GM18861 (cell line): ENCODE measurements around the gene MAP3K12.
"Not testable (repeated sequence)": the region's sequence is repeated elsewhere in the genome, so short reads cannot be mapped to it uniquely, and the experiment has no call there.

Experiments used
- ATAC-seq: cut with Tn5 transposase; IDR thresholded peaks from one replicate; pipeline ENCODE4 v1.9.1; 2021; ENCODE audit not compliant: unreplicated experiment

MAP3K12 gene

GRCh38 chr12:53493610-53494391, 5.5 kb downstream of the MAP3K12 start:
- no peak for ATAC-seq

- peak; percentile 73 for ATAC-seq
Observed at GRCh38 chr12:53492830-53493609, 6.2 kb downstream of the MAP3K12 start.

GRCh38 chr12:53492188-53492587, 7.1 kb downstream of the MAP3K12 start:
- no peak for ATAC-seq

GRCh38 chr12:53489242-53489864, 9.9 kb downstream of the MAP3K12 start:
- ATAC-seq: no peak

GRCh38 chr12:53486736-53487487, 12.3 kb downstream of the MAP3K12 start:
- ATAC-seq: no peak

- ATAC-seq: no peak
Observed at GRCh38 chr12:53485955-53486735, 13.1 kb downstream of the MAP3K12 start.

GRCh38 chr12:53484686-53485575, 14.3 kb downstream of the MAP3K12 start:
- ATAC-seq: no peak

- no peak for ATAC-seq
Observed at GRCh38 chr12:53483979-53484377, 15.3 kb downstream of the MAP3K12 start.

GRCh38 chr12:53483225-53483978, 15.9 kb downstream of the MAP3K12 start:
- ATAC-seq: no peak

- no peak for ATAC-seq
Observed at GRCh38 chr12:53482626-53483168, 16.6 kb downstream of the MAP3K12 start.

- ATAC-seq: no peak
Observed at GRCh38 chr12:53481939-53482586, 17.2 kb downstream of the MAP3K12 start.

- not testable (repeated sequence) for ATAC-seq
Observed at GRCh38 chr12:53481458-53481857, 17.8 kb downstream of the MAP3K12 start.

- no peak for ATAC-seq
Observed at GRCh38 chr12:53480491-53481442, 18.5 kb downstream of the MAP3K12 start.

- ATAC-seq: no peak
Observed at GRCh38 chr12:53479331-53479730, 19.9 kb downstream of the MAP3K12 start.

GRCh38 chr12:53478865-53479264, 20.4 kb downstream of the MAP3K12 start:
- no peak for ATAC-seq

- ATAC-seq: no peak
Observed at GRCh38 chr12:53476769-53477209, 22.5 kb downstream of the MAP3K12 start.

GRCh38 chr12:53474819-53475218, 24.4 kb downstream of the MAP3K12 start:
- ATAC-seq: no peak
